Neural cell (in vitro differentiated cells): ENCODE measurements around the gene PSRC1. TPM values are rescaled to one million over a fixed set of nuclear protein-coding genes. Genes with fewer than 3 reads are reported as not detected.

ENCODE experiments used
- H2AFZ ChIP-seq: fragments of 200-600, 300-800 bp; sonication (generic), shearing (Covaris generic); 2 replicates; pipeline ENCODE4 v1.6.0; 2014; ENCODE audit warnings: low read depth, mild to moderate bottlenecking, antibody characterized with exemption, low read length, moderate library complexity
- H3F3A ChIP-seq: fragments of 200-600 bp; shearing (Covaris generic); 2 replicates; pipeline ENCODE4 v1.6.1; 2016; ENCODE audit warnings: mild to moderate bottlenecking, moderate library complexity, mixed read lengths, antibody characterized with exemption, low read length; ENCODE audit not compliant: insufficient read depth, poor library complexity, severe bottlenecking
- H3K27ac ChIP-seq: fragments of 200-600, 300-800 bp; sonication (generic), shearing (Covaris generic); 2 replicates; pipeline ENCODE4 v1.5.1; 2014; ENCODE audit warnings: mild to moderate bottlenecking, low read length, moderate library complexity
- H3K27me3 ChIP-seq: fragments of 300-800, 200-600 bp; sonication (generic), shearing (Covaris generic); 2 replicates; pipeline ENCODE4 v1.6.0; 2014; ENCODE audit warnings: mild to moderate bottlenecking, low read depth, low read length, moderate library complexity; ENCODE audit not compliant: insufficient read depth
- H3K36me3 ChIP-seq: fragments of 300-800, 200-600 bp; sonication (generic), shearing (Covaris generic); 2 replicates; pipeline ENCODE4 v1.5.1; 2014; ENCODE audit warnings: mild to moderate bottlenecking, antibody characterized with exemption, low read length, moderate library complexity; ENCODE audit not compliant: insufficient read depth
- H3K4me2 ChIP-seq: fragments of 300-800, 200-600 bp; sonication (generic), shearing (Covaris generic); 2 replicates; pipeline ENCODE4 v1.6.0; 2014; ENCODE audit warnings: mild to moderate bottlenecking, low read length
- H3K4me3 ChIP-seq: fragments of 300-800, 200-600 bp; sonication (generic), shearing (Covaris generic); 2 replicates; pipeline ENCODE4 v1.5.1; 2014; ENCODE audit warnings: mild to moderate bottlenecking, low read length, moderate library complexity
- H3K79me2 ChIP-seq: fragments of 200-600 bp; shearing (Covaris generic); replicated peaks from 2 replicates; pipeline ENCODE4 v1.6.0; 2014; ENCODE audit warnings: mild to moderate bottlenecking, low read length, moderate library complexity; ENCODE audit not compliant: insufficient read depth
- H3K9ac ChIP-seq: fragments of 300-800, 200-600 bp; sonication (generic), shearing (Covaris generic); 2 replicates; pipeline ENCODE4 v1.6.1; 2016; ENCODE audit warnings: mild to moderate bottlenecking, low read length, mixed read lengths
- H3K9me2 ChIP-seq: fragments of 200-600 bp; shearing (Covaris generic); 2 replicates; pipeline ENCODE4 v1.6.1; 2016; ENCODE audit warnings: mild to moderate bottlenecking, low read length, mixed read lengths; ENCODE audit not compliant: insufficient read depth
- H3K9me3 ChIP-seq: fragments of 200-600, 300-800 bp; sonication (generic), shearing (Covaris generic); 2 replicates; pipeline ENCODE4 v1.6.1; 2016; ENCODE audit warnings: mild to moderate bottlenecking, mixed run types, low read length, moderate library complexity, mixed read lengths
- H4K20me1 ChIP-seq: fragments of 200-600 bp; shearing (Covaris generic); 2 replicates; pipeline ENCODE4 v1.6.1; 2016; ENCODE audit warnings: mild to moderate bottlenecking, mixed run types; ENCODE audit not compliant: insufficient read depth
- CTCF ChIP-seq: fragments of 450-650 bp; IDR thresholded peaks from 2 replicates; pipeline ENCODE4 v1.5.1; 2014; ENCODE audit warnings: antibody characterized with exemption, mild to moderate bottlenecking, moderate library complexity; ENCODE audit not compliant: poor library complexity, severe bottlenecking
- EP300 ChIP-seq: fragments of 450-650 bp; conservative IDR thresholded peaks from 2 replicates; pipeline ENCODE4 v1.6.1; 2014; ENCODE audit warnings: antibody characterized with exemption, mild to moderate bottlenecking, moderate library complexity; ENCODE audit not compliant: poor library complexity, severe bottlenecking
- EZH2 ChIP-seq: fragments of 200-600, 300-800 bp; shearing (Covaris generic), sonication (generic); IDR thresholded peaks from 2 replicates; pipeline ENCODE4 v1.6.1; 2014; ENCODE audit warnings: antibody characterized with exemption, low read length, borderline replicate concordance, mild to moderate bottlenecking; ENCODE audit not compliant: insufficient read depth, poor library complexity, severe bottlenecking
- MXI1 ChIP-seq: fragments of 450-650 bp; conservative IDR thresholded peaks from 2 replicates; pipeline ENCODE4 v1.6.1; 2014; ENCODE audit warnings: antibody characterized with exemption, mild to moderate bottlenecking; ENCODE audit not compliant: poor library complexity, severe bottlenecking
- POLR2AphosphoS5 ChIP-seq: IDR thresholded peaks from 2 replicates; pipeline ENCODE4 v1.6.1; 2012
- RAD21 ChIP-seq: fragments of 450-650 bp; conservative IDR thresholded peaks from 2 replicates; pipeline ENCODE4 v1.6.1; 2014; ENCODE audit warnings: antibody characterized with exemption, mild to moderate bottlenecking, moderate library complexity
- REST ChIP-seq: IDR thresholded peaks from 2 replicates; pipeline ENCODE4 v1.6.1; 2012; ENCODE audit warnings: borderline replicate concordance
- SMC3 ChIP-seq: fragments of 450-650 bp; conservative IDR thresholded peaks from 2 replicates; pipeline ENCODE4 v1.6.1; 2014; ENCODE audit warnings: antibody characterized with exemption, mild to moderate bottlenecking, moderate library complexity; ENCODE audit not compliant: poor library complexity
- TAF1 ChIP-seq: IDR thresholded peaks from 2 replicates; pipeline ENCODE4 v1.6.1; 2012; ENCODE audit warnings: low read depth
- polyA plus RNA-seq: library from polyadenylated mRNA; depleted of rRNA; stranded (reverse); fragments of >200 nt; gene quantifications from 2 replicates; pipeline ENCODE4 v1.2.3, GENCODE V29; 2014

Gene PSRC1
- polyA plus RNA-seq, 1 donor from 2014 or later, result 5.4 TPM

DNA sequence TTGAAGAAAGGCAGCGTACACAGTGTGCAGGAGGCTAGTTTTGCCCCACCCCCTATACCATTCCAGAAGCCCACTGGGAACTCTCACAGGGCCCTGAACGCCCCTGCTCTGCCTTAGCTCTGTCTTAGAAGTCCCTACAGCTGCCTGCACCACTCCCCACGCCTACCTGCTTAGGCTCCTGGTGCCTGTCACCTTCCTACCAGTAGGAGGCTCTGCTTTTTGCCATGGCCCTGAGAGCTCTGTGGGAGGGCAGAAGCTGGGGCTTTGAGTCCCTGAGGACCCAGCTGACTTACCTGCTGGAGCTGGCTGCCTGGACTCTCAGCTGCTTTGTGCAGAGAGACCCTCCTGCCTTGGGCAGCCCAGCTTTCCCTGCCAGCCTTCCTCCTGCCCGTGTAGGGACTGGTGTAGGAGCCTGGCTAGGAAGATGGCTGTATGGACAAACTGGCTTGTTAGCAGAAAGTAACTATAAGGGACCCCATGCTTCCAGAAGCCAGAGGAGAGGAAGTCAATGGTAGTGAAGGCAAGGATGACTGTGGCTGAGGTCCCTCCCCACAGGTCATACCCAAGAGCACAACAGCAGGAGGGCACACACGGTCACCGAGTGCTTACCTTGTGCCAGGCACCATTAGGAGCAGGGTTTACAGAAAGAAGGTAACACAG, 43.4 kb downstream of the PSRC1 start:
- no peak overlapping the region for H2AFZ ChIP-seq
- H3K4me3 ChIP-seq, result no peak overlapping the region
- H3K27ac ChIP-seq, result no peak overlapping the region
- H3K9me3 ChIP-seq, result no peaks in the 10 kb centered on the region
- no peaks in the 10 kb centered on the region for H3K27me3 ChIP-seq
- no peaks in the 10 kb centered on the region for H3F3A ChIP-seq
- no peak overlapping the region for H3K4me2 ChIP-seq
- no peak for TF ChIP-seq SMC3
- TF ChIP-seq TAF1, result no peak
- no peak for TF ChIP-seq REST
- TF ChIP-seq CTCF, result peak; percentile 30
- no peak for TF ChIP-seq EZH2
- no peak for TF ChIP-seq EP300
- peak; percentile 8 for TF ChIP-seq POLR2AphosphoS5
- no peak for TF ChIP-seq RAD21
- H4K20me1 ChIP-seq, result no peaks in the 10 kb centered on the region
- H3K79me2 ChIP-seq, result no peaks in the 10 kb centered on the region
- no peak overlapping the region for H3K9ac ChIP-seq
- H3K36me3 ChIP-seq, result peaks cover 20% of the 10 kb centered on the region
- H3K9me2 ChIP-seq, result no peaks in the 10 kb centered on the region

DNA sequence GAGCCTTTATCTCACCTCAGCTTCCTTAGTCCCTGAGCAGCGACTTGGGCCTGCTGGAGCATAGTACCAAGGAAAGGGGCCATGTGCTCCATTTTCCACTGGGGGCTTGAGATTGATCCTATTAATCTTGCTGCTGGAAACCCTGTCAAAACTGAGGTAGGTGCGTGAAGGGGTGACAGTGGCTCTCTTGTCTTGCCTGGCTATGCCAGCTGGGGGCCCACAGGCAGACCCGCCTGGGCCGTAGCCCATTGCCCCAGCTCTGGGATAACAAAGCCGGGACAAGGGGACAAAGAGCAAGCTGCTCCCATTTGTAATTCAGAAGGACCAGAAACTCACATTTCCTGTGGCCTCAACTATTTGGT, 43.9 kb downstream of the PSRC1 start:
- H3K9me2 ChIP-seq, result no peaks in the 10 kb centered on the region
- no peaks in the 10 kb centered on the region for H3F3A ChIP-seq
- H3K9ac ChIP-seq, result no peak overlapping the region
- H4K20me1 ChIP-seq, result no peaks in the 10 kb centered on the region
- no peak overlapping the region for H3K4me3 ChIP-seq
- no peak overlapping the region for H3K4me2 ChIP-seq
- no peak for TF ChIP-seq CTCF
- no peak for TF ChIP-seq TAF1
- TF ChIP-seq EZH2, result no peak
- no peak for TF ChIP-seq REST
- no peak for TF ChIP-seq RAD21
- TF ChIP-seq EP300, result no peak
- no peak for TF ChIP-seq SMC3
- TF ChIP-seq MXI1, result no peak
- TF ChIP-seq POLR2AphosphoS5, result no peak
- no peaks in the 10 kb centered on the region for H3K9me3 ChIP-seq
- H3K27ac ChIP-seq, result no peak overlapping the region
- no peak overlapping the region for H2AFZ ChIP-seq
- no peaks in the 10 kb centered on the region for H3K79me2 ChIP-seq
- no peaks in the 10 kb centered on the region for H3K27me3 ChIP-seq
- H3K36me3 ChIP-seq, result peaks cover 20% of the 10 kb centered on the region
